Raji (cell line): ENCODE results near the gene INO80.

Experiments
- POLR2A ChIP-seq: IDR thresholded peaks from 2 replicates; pipeline ENCODE4 v1.6.1; 2011; ENCODE audit warnings: low read depth, low read length, control low read depth; ENCODE audit not compliant: insufficient read depth

INO80 gene

DNA sequence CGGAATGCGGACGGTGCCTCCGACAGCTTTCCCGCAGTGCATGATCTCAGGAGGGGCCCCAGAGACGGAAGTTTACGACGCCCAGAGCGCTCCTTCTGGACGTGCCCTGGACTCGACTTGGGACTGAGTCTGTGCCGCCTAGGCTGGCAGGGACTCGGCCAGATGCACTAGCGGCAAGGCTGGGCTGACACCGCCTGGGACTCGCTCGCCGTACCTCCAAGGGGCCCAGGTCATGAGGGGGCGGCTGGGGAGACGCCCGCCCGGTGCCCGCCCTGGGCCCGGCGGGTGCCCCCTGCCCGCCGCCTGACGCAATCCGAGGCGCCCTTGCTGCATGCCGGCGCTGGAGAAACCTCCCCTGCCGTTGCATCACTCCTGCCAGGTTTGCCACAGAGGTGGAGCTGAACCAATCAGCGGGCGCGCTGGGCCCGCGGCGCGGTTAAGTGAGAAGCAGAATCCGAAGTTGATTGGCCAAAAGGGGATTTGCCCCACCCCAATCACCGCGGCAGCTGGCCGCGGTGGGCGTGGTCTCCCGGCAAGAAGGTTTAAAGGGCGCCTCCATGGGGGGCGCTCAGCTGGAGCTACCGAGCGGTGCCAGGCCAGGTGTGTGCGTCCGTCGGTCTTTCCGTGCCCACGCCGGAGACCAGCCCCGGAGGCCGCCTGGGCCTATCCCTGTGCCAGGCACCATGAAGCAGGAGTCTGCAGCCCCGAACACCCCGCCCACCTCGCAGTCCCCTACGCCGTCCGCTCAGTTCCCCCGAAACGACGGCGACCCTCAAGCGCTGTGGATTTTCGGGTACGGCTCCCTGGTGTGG is 163.0 kb downstream of the INO80 start, which contains the start of gene CHAC1:
Gene CHAC1, plus strand, starts transcription at position 571 of the 812 bp plus-strand sequence. Its CDS starts 113 bp downstream, at position 684.
- TF ChIP-seq POLR2A = peak; percentile 90

DNA sequence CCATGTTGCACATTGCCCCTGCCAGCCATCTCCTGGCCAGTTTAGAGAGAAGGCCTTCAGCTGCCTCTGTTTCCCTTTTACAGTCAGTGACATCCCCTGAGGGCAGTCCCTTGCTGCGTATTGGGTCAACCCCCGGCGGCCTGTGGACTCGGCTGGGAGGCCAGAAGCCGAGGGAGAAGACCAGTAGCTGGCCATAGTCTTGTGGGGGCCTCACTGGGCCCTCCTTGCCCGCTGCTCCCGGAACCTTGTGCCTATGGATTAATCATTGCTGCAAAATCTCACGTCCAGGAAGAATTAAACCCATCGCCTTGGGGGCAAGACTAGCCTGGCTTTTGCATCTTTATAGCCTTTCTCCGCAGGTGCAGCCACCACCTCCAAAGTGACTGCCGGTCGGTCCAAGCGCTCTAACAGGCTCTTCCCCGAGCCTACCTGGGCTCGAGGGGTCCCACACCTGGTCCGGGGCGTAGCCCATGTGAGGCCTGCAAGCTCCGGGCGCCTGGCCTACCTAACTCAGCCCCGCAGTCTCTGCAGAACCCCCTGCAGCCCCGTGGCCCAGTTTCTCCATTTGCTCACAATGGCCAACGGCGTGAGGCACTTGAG is 163.7 kb downstream of the INO80 start:
- no peak for TF ChIP-seq POLR2A

DNA sequence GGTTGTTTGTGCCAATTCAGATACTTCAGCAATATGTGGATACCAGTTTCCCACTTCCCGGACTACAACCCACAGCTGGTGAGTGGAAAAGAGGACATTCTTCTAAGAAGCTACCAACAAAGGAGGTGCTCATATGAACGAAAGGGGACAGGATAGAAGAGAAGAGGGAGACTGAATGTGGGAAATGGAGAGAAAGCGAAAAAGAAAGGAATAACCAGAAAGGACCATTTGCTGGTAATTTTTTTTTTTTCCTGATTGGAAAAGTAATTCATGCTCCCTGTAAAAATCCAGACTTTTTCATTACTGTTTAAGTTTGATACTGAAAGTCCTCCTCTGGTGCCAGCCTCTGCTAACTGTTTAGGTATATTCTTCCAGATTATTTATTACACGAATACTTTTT is 164.3 kb downstream of the INO80 start:
- TF ChIP-seq POLR2A = no peak

DNA sequence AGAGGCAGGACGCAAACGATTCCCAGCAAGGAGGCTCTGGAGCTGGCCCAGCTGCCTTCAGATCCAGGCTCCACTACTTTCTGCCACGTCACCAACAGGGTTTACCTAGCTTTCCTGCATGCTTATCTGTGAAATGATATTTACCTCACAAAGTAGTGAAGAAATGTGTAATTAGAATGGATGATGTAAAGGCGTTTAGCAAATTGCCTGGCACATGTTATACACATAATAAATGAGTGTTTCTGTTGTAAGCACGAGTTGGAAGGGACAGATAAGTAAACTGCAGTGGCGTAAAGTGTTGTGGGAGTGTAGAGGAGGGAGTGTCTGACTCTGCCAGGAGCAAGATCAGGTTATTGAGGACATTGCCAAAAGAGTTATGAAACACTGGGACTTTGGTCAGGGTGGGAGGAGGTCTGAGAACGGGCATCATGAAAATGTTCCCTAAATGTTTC is 166.3 kb downstream of the INO80 start:
- no peak for TF ChIP-seq POLR2A

DNA sequence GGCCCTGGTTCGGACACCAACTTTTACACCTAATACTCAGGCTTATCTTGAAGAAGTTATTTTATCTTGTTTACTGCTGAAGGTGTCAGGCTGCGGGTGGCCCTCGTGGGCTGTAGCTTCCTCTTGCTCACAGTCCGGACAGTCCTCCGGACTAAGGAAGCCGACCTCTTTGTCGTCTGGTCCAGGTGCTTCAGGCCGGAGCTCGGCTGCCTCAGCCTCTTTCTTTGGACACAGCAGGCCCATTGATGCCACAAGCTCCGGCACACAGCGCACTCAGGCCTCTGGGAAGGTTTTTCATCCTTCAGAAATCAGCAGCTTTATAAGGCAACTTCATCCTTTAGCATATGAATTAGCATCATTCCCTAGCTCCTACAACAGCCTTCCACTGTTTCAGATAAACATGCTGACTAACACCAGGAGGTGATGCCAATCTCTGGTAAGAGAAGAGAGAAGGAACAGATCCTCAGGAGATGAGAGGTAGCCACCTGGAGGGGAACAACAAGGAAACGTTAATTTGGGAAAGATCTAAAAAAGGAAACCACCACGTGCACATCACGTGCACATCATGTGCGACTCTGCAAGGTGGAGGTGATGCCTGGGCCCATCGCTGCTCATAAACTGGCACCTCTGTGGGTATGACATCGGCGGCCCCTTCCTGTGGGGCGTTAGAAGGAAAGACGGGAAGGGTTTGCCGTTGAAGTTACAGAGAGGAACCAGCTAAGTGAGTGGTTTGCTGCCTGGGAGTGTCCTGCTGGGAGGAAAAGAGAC is 167.2 kb downstream of the INO80 start:
- no peak for TF ChIP-seq POLR2A

DNA sequence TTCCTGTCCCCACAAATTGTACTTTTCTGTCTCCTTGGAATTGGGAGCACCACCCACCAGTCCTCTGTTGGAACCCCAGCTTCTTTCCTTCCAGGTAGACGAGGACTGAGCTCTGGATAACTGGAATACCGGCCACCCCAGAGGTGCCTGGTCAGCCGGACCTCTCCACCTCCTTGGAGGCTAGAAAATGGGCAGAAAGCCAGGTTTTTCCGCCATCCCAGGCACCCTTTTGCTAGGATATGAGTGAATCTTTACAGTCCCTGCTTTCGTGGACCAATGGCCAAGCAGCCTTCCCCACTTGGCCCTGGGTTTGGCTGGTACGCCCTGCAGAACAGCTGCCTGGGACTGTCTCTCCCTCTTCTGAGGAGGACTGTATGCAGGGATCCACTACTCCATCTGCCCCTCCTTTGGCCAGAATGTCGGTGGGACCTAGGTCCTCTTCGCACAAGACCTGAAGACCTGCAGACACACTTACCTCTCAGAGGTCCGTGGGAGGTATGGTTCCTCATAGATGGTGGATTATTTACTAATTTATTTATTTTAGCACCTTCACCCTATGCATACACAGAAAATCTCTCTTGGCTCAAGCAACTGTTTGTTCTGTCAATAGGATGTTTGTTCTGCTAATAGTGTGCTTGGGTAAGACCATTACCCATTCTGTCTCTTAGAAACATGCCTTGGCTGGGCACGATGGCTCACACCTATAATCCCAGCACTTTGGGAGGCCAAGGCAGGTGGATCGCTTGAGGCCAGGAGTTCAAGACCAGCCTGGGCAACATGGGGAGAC is 171.4 kb downstream of the INO80 start:
- TF ChIP-seq POLR2A = no peak

DNA sequence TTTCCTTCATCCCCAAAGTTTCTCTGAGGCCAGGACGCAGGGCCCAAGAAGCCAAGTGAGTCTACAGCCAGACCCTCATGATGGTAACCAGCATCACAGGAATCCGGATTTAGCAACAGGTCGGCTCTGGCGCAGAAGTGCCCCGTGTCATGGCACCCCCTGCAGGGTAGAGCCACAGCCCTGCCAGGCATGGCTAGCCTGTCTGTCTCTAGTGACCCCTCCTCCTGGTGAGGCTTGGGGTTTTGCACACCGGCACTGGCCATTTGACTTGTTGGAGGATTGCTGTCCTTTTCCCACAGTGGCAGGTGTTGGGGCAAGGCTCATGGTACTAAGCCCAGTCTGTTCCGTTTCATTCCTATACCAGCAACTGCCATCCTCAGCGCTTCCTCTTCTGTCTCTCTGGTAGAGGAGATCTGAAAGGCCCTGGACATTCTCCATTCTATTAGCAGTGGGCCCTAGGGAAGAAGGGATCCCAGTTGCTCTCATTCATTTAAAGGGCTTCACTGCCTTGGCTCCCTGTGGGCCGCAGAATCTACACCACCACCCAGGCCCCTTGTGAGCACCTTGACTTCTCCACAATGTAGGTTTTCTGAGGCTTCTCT is 172.2 kb downstream of the INO80 start:
- TF ChIP-seq POLR2A = no peak

DNA sequence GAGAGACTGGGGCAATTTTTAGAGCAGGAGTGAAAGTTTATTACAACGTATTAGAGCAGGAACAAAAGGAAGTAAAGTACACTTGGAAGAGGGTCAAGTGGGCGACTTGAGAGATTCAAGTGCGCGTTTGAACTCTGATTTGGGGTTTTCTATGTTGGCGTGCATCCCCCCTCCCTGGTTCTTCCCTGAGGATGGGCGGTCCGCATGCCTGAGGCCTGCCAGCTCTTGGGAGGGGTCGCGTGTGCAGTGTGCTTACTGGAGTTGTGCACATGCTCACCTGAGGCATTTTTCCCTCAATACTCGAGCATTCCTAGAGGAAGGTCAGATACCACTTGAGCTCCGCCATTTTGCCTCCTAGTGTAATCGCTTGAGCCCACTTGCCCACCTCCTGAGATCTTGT is 173.2 kb downstream of the INO80 start:
- TF ChIP-seq POLR2A = no peak

DNA sequence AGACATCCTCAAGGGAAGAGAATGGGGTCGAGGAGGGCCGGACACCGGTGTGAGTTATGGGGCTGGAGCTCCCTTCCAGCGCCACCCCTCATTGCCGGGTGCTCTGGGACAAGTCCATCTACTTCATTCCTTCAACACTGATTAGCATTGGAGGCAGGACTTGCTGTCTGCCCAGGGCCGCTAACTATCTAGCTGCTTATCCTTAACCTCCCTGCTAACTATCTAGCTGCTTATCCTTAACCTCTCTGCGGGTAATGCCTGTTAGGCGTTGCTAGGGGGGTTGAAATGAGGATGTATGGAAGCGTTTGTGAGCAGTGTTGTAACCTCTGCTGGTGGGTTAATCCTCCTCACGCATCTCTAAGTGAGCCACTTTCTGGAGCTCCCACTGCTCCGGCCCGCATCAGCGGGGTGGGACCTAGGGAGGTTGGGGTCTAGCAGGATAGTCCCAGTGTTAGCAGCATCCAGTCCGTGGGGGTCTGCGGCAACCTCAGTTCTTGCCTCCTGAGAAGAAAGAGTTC is 173.7 kb downstream of the INO80 start:
- no peak for TF ChIP-seq POLR2A

DNA sequence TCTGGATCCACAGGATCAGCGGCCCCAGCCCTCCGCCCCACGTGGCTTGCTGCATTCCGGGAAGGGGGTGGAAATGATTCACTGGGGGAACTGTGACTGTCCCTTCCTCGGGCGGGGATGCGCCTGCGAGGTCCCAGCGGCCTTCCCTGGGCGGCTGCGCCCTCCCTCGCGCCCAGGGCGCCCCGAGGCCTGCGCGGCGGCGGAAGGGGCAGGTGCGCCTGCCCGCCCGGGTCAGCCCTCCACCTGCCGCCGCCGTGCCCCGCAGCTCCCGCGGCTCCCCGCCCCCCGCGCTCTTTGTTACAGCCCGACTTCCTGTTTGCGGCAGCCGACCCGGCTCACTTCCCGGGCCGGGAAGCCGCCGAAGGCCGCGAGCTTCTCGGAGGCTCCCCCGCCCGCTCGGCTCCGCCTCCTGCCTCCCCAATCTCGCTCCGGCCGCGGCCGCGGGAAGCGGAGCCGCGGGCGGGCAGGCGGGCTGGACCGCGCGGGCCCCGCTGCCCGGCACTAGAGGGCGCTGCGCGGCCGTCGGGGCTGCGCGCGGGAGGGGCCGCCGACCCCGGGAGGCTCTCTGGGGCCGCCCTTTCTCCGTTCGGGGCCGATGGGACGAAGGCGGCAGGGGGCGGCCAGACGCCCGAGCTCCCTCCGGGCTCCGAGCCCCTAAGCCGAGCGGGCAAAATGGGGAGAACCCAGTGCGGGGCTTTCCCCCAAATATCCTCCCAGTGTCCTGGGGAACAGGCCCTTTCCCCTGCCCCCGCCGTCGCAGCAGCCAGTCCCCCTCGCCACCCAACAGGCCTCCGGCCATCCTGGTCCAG is 174.3 kb downstream of the INO80 start:
- TF ChIP-seq POLR2A = no peak; the same call in 1 of the 2 replicates

DNA sequence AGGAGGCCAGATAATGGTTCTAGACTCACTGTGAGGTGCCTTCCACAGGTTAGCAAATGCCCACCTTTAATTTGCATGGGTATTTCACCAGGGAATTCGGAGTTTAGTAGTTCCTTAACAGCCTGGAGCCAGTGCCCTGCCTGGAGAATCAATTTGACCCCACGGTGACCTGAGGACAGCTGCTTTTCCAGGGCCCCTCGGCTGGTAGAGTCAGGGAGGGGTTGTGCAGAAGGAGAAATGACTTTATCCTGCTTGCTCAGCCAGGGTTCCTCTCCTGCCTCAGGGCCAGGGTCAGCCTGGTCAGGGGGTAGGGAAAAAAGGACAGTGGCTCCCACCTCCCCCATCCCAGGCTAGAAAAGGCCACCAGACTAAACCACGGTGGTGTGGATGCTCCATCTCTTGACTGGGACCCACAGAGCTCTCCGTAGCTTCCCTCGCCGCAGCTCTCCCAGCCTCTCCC is 175.0 kb downstream of the INO80 start:
- no peak for TF ChIP-seq POLR2A

DNA sequence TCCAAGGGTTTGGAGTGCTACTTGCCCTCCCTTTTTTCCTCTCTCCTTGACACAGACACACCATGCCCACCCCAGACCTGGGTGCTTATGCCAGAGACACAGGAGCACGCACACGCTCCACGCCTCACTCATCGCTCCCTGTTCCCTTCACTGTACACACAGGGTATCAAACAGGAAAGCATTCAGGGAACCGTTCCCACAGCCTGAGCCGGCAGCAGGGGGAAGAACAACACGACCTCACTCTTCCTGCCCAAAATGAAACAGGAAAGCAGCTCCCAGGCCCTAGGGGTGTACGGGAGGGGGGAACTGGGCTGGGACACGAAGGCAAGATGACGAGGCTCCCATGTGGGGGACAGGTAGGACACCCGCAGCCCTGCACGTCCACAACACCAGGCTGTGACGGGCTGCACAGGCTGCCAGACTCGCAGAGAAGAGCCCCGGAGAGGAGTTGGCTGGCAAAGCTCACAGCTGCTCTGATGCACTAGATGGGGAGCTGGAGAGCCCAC is 175.7 kb downstream of the INO80 start:
- no peak for TF ChIP-seq POLR2A

DNA sequence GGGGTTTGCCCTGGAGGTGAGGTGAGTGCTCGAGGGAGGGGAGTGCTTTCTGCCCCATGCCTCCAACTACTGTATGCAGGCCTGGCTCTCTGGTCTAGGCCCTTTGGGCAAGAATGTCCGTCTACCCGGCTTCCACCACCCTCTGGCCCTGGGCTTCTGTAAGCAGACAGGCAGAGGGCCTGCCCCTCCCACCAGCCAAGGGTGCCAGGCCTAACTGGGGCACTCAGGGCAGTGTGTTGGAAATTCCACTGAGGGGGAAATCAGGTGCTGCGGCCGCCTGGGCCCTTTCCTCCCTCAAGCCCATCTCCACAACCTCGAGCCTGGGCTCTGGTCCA is 177.6 kb downstream of the INO80 start:
- TF ChIP-seq POLR2A = no peak
